SK-N-SH (cell line): ENCODE results near the gene SHISAL2B. TPM values are rescaled to one million over a fixed set of nuclear protein-coding genes. Genes with fewer than 3 reads are reported as not detected.

Experiments used
- CTCF ChIA-PET: fragments of 300-600, 350-600 bp; formaldehyde crosslinking; extraction: SDS; loops from one replicate; lab custom pipeline; 2021; lab: Yijun Ruan, JAX
- POLR2A ChIA-PET: fragments of 350-600 bp; sonication (Branson Sonifier 250); formaldehyde crosslinking; extraction: SDS; loops from one replicate; lab custom pipeline; 2020; ENCODE audit warnings: antibody characterized with exemption, inconsistent platforms; lab: Yijun Ruan, JAX
- DNase-seq: peaks from one replicate; pipeline ENCODE4 v3.0.0; 2012
- H2AFZ ChIP-seq: fragments of 200-600 bp; sonication (generic); 2 replicates; pipeline ENCODE4 v1.8.1; 2016; ENCODE audit warnings: antibody characterized with exemption, mild to moderate bottlenecking, low read depth
- H3F3A ChIP-seq: fragments of 200-600 bp; sonication (generic); replicated peaks from 2 replicates; pipeline ENCODE3; 2016; ENCODE audit warnings: antibody characterized with exemption, mild to moderate bottlenecking; ENCODE audit not compliant: insufficient read depth
- H3K27ac ChIP-seq, 2 experiments: fragments of 200-500 bp in 1 of 2; fragments of 200-600 bp in 1 of 2; sonication (Bioruptor generic) in 1 of 2; sonication (generic), shearing (Covaris generic) in 1 of 2; 2 replicates each; pipeline versions ENCODE4 v1.5.1 to v1.6.1; 2014 to 2016; ENCODE audit warnings: low read depth in 2 of 2, inconsistent platforms in 1 of 2, low read length in 1 of 2, mild to moderate bottlenecking in 1 of 2, mixed read lengths in 1 of 2
- H3K27me3 ChIP-seq: fragments of 200-600 bp; sonication (generic), shearing (Covaris generic); 2 replicates; pipeline ENCODE4 v1.6.1; 2016; ENCODE audit warnings: mixed run types; ENCODE audit not compliant: insufficient read depth
- H3K36me3 ChIP-seq, 2 experiments: fragments of 200-500 bp in 1 of 2; fragments of 200-600 bp in 1 of 2; sonication (Bioruptor generic) in 1 of 2; sonication (generic) in 1 of 2; replicated peaks in 1 of 2; 2 replicates each; pipeline versions ENCODE3 to v1.5.1; 2014 to 2016; ENCODE audit warnings: low read length in 1 of 2, mild to moderate bottlenecking in 1 of 2; ENCODE audit not compliant: insufficient read depth in 2 of 2, control insufficient read depth in 1 of 2
- H3K4me1 ChIP-seq, 2 experiments: fragments of 200-500 bp in 1 of 2; fragments of 200-600 bp in 1 of 2; sonication (Bioruptor generic) in 1 of 2; sonication (generic), shearing (Covaris generic) in 1 of 2; 2 replicates each; pipeline versions ENCODE4 v1.5.1 to v1.6.1; 2014 to 2016; ENCODE audit warnings: low read depth in 1 of 2, low read length in 1 of 2, mixed run types in 1 of 2; ENCODE audit not compliant: insufficient read depth in 2 of 2, control insufficient read depth in 1 of 2
- H3K4me2 ChIP-seq: fragments of 200-600 bp; sonication (generic), shearing (Covaris generic); 2 replicates; pipeline ENCODE4 v1.6.1; 2017; ENCODE audit warnings: mixed run types
- H3K4me3 ChIP-seq, 2 experiments: fragments of 200-500 bp in 1 of 2; fragments of 200-600 bp in 1 of 2; sonication (Bioruptor generic) in 1 of 2; sonication (generic), shearing (Covaris generic) in 1 of 2; 2 replicates each; pipeline versions ENCODE4 v1.5.1 to v1.8.1; 2014 to 2016; ENCODE audit warnings: low read depth in 2 of 2, inconsistent platforms in 1 of 2, low read length in 1 of 2, mild to moderate bottlenecking in 1 of 2, mixed read lengths in 1 of 2, moderate library complexity in 1 of 2
- H3K79me2 ChIP-seq: fragments of 200-600 bp; sonication (generic); 2 replicates; pipeline ENCODE4 v1.8.1; 2017; ENCODE audit warnings: mild to moderate bottlenecking; ENCODE audit not compliant: insufficient read depth
- H3K9ac ChIP-seq: fragments of 200-600 bp; sonication (generic); 2 replicates; pipeline ENCODE4 v1.6.1; 2017; ENCODE audit warnings: mixed run types
- H3K9me2 ChIP-seq: fragments of 200-600 bp; sonication (generic); 2 replicates; pipeline ENCODE4 v1.6.1; 2017; ENCODE audit warnings: mixed run types
- H3K9me3 ChIP-seq: fragments of 200-600 bp; sonication (generic); 2 replicates; pipeline ENCODE4 v1.6.1; 2017; ENCODE audit warnings: mixed run types, mild to moderate bottlenecking, moderate library complexity
- H4K20me1 ChIP-seq: fragments of 200-600 bp; sonication (generic); 2 replicates; pipeline ENCODE4 v1.6.1; 2017; ENCODE audit warnings: mild to moderate bottlenecking, mixed run types; ENCODE audit not compliant: insufficient read depth
- CTCF ChIP-seq: fragments of 200-600 bp; sonication (generic); IDR thresholded peaks from 2 replicates; pipeline ENCODE4 v1.6.1; 2017; ENCODE audit warnings: antibody characterized with exemption, mild to moderate bottlenecking, moderate library complexity
- EP300 ChIP-seq, 2 experiments: IDR thresholded peaks; 2 replicates each; pipeline versions ENCODE4 v1.4.0 to v1.6.1; 2012; ENCODE audit warnings: borderline replicate concordance in 1 of 2, low read depth in 1 of 2, low read length in 1 of 2
- EZH2phosphoT487 ChIP-seq: fragments of 200-600 bp; sonication (generic); IDR thresholded peaks from 2 replicates; pipeline ENCODE4 v1.6.1; 2017; ENCODE audit warnings: low read depth, mixed run types, mild to moderate bottlenecking, antibody characterized with exemption, moderate library complexity, borderline replicate concordance
- FOSL2 ChIP-seq: IDR thresholded peaks from 2 replicates; pipeline ENCODE4 v1.4.0; 2012; ENCODE audit warnings: low read depth, mild to moderate bottlenecking, moderate library complexity, borderline replicate concordance
- FOXJ3 ChIP-seq: sonication (generic); formaldehyde crosslinking; IDR thresholded peaks from 2 replicates; pipeline ENCODE4 v1.5.1; 2020; ENCODE audit warnings: mild to moderate bottlenecking, missing genetic modification reagents
- FOXM1 ChIP-seq: IDR thresholded peaks from 2 replicates; pipeline ENCODE4 v1.4.0; 2012; ENCODE audit warnings: low read depth, mild to moderate bottlenecking
- GABPA ChIP-seq: IDR thresholded peaks from 2 replicates; pipeline ENCODE4 v1.4.0; 2012; ENCODE audit warnings: low read depth, mild to moderate bottlenecking
- MAX ChIP-seq: IDR thresholded peaks from 2 replicates; pipeline ENCODE4 v1.4.0; 2012; ENCODE audit warnings: low read depth
- NFIC ChIP-seq: IDR thresholded peaks from 2 replicates; pipeline ENCODE4 v1.4.0; 2012; ENCODE audit warnings: borderline replicate concordance
- NRF1 ChIP-seq: IDR thresholded peaks from 2 replicates; pipeline ENCODE4 v1.6.1; 2012; ENCODE audit warnings: low read depth, mild to moderate bottlenecking, low read length
- POLR2AphosphoS5 ChIP-seq: IDR thresholded peaks from 2 replicates; pipeline ENCODE4 v1.6.1; 2012; ENCODE audit warnings: low read depth, low read length
- RAD21 ChIP-seq: IDR thresholded peaks from 2 replicates; pipeline ENCODE4 v1.6.1; 2012; ENCODE audit warnings: mild to moderate bottlenecking, low read length
- RCOR1 ChIP-seq: fragments of 150-350 bp; IDR thresholded peaks from 2 replicates; pipeline ENCODE4 v1.6.1; 2017; ENCODE audit warnings: antibody characterized with exemption, low read length
- RFX5 ChIP-seq: IDR thresholded peaks from 2 replicates; pipeline ENCODE4 v1.6.1; 2012; ENCODE audit warnings: mild to moderate bottlenecking, improper control_type of control experiment, low read length
- RXRA ChIP-seq: IDR thresholded peaks from 2 replicates; pipeline ENCODE4 v1.4.0; 2012; ENCODE audit warnings: low read depth, mild to moderate bottlenecking, borderline replicate concordance
- SIN3A ChIP-seq: IDR thresholded peaks from 2 replicates; pipeline ENCODE4 v1.6.1; 2012; ENCODE audit warnings: low read depth, mild to moderate bottlenecking, low read length, moderate library complexity, borderline replicate concordance
- SMC3 ChIP-seq: IDR thresholded peaks from 2 replicates; pipeline ENCODE4 v1.6.1; 2012; ENCODE audit warnings: low read depth, low read length, improper control_type of control experiment
- TAF1 ChIP-seq: IDR thresholded peaks from 2 replicates; pipeline ENCODE4 v1.6.1; 2012; ENCODE audit warnings: low read depth, mild to moderate bottlenecking, low read length, moderate library complexity, borderline replicate concordance
- TCF12 ChIP-seq: IDR thresholded peaks from 2 replicates; pipeline ENCODE4 v1.4.0; 2012
- WGBS: methylation state at CpG from one replicate; pipeline ENCODE4 v1.1.6; 2017; ENCODE audit warnings: low lambda C conversion rate; 5-methylcytosine and 5-hydroxymethylcytosine counted together
- polyA plus RNA-seq, 3 experiments: library from polyadenylated mRNA; depleted of rRNA; stranded (reverse); fragments of >200 nt; gene quantifications; 2 replicates each; pipeline ENCODE4 v1.2.3, GENCODE V29; 2012
- TF ChIP-seq, protein P1 (sequence below): fragments of 150-350 bp; IDR thresholded peaks from 2 replicates; pipeline ENCODE4 v1.6.1; 2017; ENCODE audit warnings: antibody characterized with exemption, low read length, low read depth, borderline replicate concordance
- TF ChIP-seq, protein P2 (sequence below): IDR thresholded peaks from 2 replicates; pipeline ENCODE4; 2012

SHISAL2B gene
- polyA plus RNA-seq, 1 of the 3 experiments (the other 2 are of a cell fraction): not detected

DNA sequence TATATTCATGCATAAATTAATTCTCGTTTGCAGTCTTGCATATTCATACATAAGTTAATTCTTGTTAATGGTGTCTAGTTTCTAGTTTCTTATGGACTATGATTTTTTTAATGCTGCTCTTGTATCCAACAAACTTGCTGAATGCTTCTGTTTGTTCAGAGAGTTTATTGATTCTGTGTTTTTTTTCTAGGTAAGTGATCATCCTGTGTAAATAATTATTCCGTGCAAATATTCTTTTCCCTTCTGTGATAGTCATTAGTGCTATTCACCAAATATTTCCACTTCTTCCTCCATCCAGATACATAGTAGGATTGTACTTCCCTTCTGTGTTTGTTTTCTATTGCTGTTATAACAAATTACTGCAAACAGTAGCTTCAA is 35.8 kb upstream of the SHISAL2B start:
- Histone ChIP-seq H3K9ac (no peak overlapping the region), H3K9me2 (no peaks in the 10 kb centered on the region), H3K27ac (no peak overlapping the region), H3K27me3 (peaks cover 9% of the 10 kb centered on the region; the same call in 1 of the 2 replicates), H3K4me1 (no peaks in the 10 kb centered on the region), H3K4me2 (no peak overlapping the region), H3K36me3 (no peaks in the 10 kb centered on the region), H3F3A (no peaks in the 10 kb centered on the region), H4K20me1 (no peaks in the 10 kb centered on the region), H2AFZ (no peak overlapping the region), H3K4me3 (no peak overlapping the region), H3K9me3 (no peaks in the 10 kb centered on the region), H3K79me2 (no peaks in the 10 kb centered on the region)
- ChIA-PET POLR2A (no interaction called here), CTCF (interaction anchor here (1.3 to 3.5 kb wide), 2 partner anchors 19 to 22 kb away, joined by 3 to 15 read pairs; no protein-coding TSS in a partner anchor)
- DNase-seq: no peak
- 13% methylated on average over 2 of the region's 2 CpGs for WGBS
- TF ChIP-seq RFX5: no peak
- TF ChIP-seq, protein P1, sequence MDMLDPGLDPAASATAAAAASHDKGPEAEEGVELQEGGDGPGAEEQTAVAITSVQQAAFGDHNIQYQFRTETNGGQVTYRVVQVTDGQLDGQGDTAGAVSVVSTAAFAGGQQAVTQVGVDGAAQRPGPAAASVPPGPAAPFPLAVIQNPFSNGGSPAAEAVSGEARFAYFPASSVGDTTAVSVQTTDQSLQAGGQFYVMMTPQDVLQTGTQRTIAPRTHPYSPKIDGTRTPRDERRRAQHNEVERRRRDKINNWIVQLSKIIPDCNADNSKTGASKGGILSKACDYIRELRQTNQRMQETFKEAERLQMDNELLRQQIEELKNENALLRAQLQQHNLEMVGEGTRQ: no peak

DNA sequence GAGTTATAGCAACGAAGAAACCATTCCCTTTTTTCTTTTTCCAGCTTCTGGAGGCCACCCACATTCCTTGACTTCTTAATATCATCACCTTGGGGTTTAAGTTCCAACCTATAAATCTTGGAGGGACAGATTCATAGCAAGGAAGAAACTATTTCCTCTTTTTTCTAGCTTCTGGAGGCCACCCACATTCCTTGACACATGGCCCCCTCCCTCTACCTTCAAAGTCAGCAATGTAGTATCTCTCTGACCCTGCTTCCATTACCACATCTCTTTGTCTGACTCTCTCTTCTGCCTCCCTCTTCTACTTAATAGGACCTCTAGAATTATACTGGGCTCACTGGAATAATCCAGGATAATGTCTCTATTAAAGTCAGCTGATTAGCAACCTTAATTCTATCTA is 34.7 kb upstream of the SHISAL2B start:
- H3K4me3 ChIP-seq: no peak overlapping the region
- 0% methylated on average over 1 of the region's 1 CpG for WGBS
- POLR2A ChIA-PET: no interaction called here

More for the DNA sequence above, 34.7 kb upstream of the SHISAL2B start:
- Histone ChIP-seq H3F3A (no peaks in the 10 kb centered on the region), H3K9me2 (no peaks in the 10 kb centered on the region), H3K4me1 (no peaks in the 10 kb centered on the region), H2AFZ (no peak overlapping the region), H3K27ac (no peak overlapping the region), H4K20me1 (no peaks in the 10 kb centered on the region), H3K27me3 (peaks cover 11% of the 10 kb centered on the region; the same call in 1 of the 2 replicates), H3K9me3 (no peaks in the 10 kb centered on the region), H3K4me2 (no peak overlapping the region), H3K79me2 (no peaks in the 10 kb centered on the region), H3K36me3 (no peaks in the 10 kb centered on the region), H3K9ac (no peak overlapping the region)
- no peak for TF ChIP-seq FOXM1
- TF ChIP-seq SIN3A: no peak
- TF ChIP-seq RXRA: no peak
- TF ChIP-seq FOXJ3 (CRISPR knock-in tag): no peak
- TF ChIP-seq RAD21: no peak
- TF ChIP-seq SMC3: no peak
- no peak for TF ChIP-seq FOSL2
- TF ChIP-seq MAX: no peak
- no peak for TF ChIP-seq POLR2AphosphoS5
- no peak for TF ChIP-seq TCF12
- TF ChIP-seq TAF1: no peak
- no peak for TF ChIP-seq EZH2phosphoT487
- no peak for TF ChIP-seq EP300 (IDR thresholded peaks at IDR 0.05; ENCODE audit: borderline replicate concordance in 1 of 2, low read depth in 1 of 2, low read length in 1 of 2)
- TF ChIP-seq RCOR1: no peak
- no peak for TF ChIP-seq GABPA
- TF ChIP-seq NFIC: no peak
- TF ChIP-seq, protein P2, sequence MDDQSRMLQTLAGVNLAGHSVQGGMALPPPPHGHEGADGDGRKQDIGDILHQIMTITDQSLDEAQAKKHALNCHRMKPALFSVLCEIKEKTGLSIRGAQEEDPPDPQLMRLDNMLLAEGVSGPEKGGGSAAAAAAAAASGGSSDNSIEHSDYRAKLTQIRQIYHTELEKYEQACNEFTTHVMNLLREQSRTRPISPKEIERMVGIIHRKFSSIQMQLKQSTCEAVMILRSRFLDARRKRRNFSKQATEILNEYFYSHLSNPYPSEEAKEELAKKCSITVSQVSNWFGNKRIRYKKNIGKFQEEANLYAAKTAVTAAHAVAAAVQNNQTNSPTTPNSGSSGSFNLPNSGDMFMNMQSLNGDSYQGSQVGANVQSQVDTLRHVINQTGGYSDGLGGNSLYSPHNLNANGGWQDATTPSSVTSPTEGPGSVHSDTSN: no peak
- TF ChIP-seq NRF1: no peak
- no peak for TF ChIP-seq CTCF
- CTCF ChIA-PET: interaction anchor here (0.8 to 1.2 kb wide), 3 partner anchors 16 to 129 kb away, joined by 3 read pairs; no protein-coding TSS in a partner anchor
- DNase-seq: no peak
